ENCODE results near the gene GARIN5A. TPM values are rescaled to one million over a fixed set of nuclear protein-coding genes. Genes with fewer than 3 reads are reported as not detected.
A peak's percentile ranks its signal among the peaks of the same experiment; 100 is the strongest.

Gene GARIN5A
- total and polyA plus RNA-seq, 9 of the 15 experiments (the other 6 are each of a cell fraction or from before 2014, with no cell fraction given) = 0.10 to 0.82 (median 0.23) TPM; not detected in 2

DNA sequence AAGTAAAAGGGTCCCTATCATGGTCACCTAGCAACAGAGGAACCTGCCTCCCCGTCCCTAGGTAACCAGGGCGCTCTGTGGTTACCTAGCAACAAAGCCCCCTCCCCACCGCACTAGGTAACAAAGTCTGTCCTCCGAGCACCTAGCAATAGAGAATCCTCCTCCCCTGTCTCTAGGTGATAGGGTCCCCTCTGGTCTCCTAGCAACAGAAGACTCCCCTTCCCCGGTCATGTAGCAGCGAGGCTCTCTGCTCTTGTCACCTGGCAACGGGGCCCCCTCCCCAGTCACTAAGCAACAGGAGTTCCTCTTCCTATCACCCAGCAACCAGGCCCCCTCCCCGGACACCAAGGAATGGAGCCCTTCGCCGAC is 34.0 kb upstream of the GARIN5A start:
- in situ Hi-C loops (cut with MboI) = no loop called here
- no peaks in the 10 kb centered on the region; the same call in 2 of the 3 replicates for H3K79me2 ChIP-seq (ENCODE audit: control insufficient read depth, insufficient read depth, low read length)
- peaks cover 5 to 69% of the 10 kb centered on the region in 2 experiments; a peak in 4 of 5 replicates for H3K4me1 ChIP-seq (replicated peaks in 1 of 2; ENCODE audit: control insufficient read depth in 2 of 2, insufficient read depth in 2 of 2, low read length in 2 of 2)
- FAIRE-seq (no peak), DNase-seq (ENCODE audit: extremely low read depth in 1 of 4, low spot score in 3 of 4) (no peak), ATAC-seq (no peak)
- no peaks in the 10 kb centered on the region for H4K20me1 ChIP-seq (replicated peaks; ENCODE audit: control insufficient read depth, insufficient read depth, low read length)
- ChIA-PET CTCF (ENCODE audit: low intra/inter-chr PET ratio) (interaction anchor here (0.7 kb wide), 1 partner anchor 24 kb away, joined by 5 read pairs; no protein-coding TSS in a partner anchor), POLR2A (interaction anchor here (0.6 to 1.5 kb wide), 7 partner anchors 11 to 369 kb away, joined by 3 to 5 read pairs (median 4); no protein-coding TSS in a partner anchor)
- H3K9me3 ChIP-seq (replicated peaks; ENCODE audit: control insufficient read depth, insufficient read depth, low read depth, low read length) = no peaks in the 10 kb centered on the region
- peak overlapping the region; percentile 58 to 93 for H3K9ac ChIP-seq (ENCODE audit: insufficient read depth in 1 of 2, low read depth in 2 of 2, low read length in 2 of 2)
- intact Hi-C loops (cut with micrococcal nuclease) = no loop called here
- peak overlapping the region; percentile 88 for H2AFZ ChIP-seq (ENCODE audit: low read depth, low read length)
- H3K4me2 ChIP-seq (ENCODE audit: insufficient read depth, low read length) = peak overlapping the region; percentile 85
- peak overlapping the region; percentile 74; the same call in 2 of the 3 replicates for H3K27ac ChIP-seq (ENCODE audit: extremely low read depth, low read depth, low read length)
- peak overlapping the region; percentile 55 for H3K4me3 ChIP-seq
- 22% methylated on average over 10 of the region's 10 CpGs for WGBS (ENCODE audit: insufficient coverage, low coverage, missing lambda C conversion rate)
- H3K36me3 ChIP-seq (ENCODE audit: control insufficient read depth, insufficient read depth, low read length) = no peaks in the 10 kb centered on the region
- peaks cover 4% of the 10 kb centered on the region for H3K9me1 ChIP-seq (ENCODE audit: control insufficient read depth, insufficient read depth, low read length)
- H3K27me3 ChIP-seq (ENCODE audit: control insufficient read depth in 2 of 2, insufficient read depth in 2 of 2, low read length in 2 of 2) = no peaks in the 10 kb centered on the region
- BruUV-seq (replicated peaks) = no TSS peak
- TF ChIP-seq ZNF830 (CRISPR knock-in tag; IDR thresholded peaks at IDR 0.05) (no peak), SMARCB1 (IDR thresholded peaks at IDR 0.05; ENCODE audit: insufficient read length, low read depth) (no peak), ZNF764 (CRISPR knock-in tag; IDR thresholded peaks at IDR 0.05; ENCODE audit: low read depth) (no peak), MBD2 (IDR thresholded peaks at IDR 0.05; ENCODE audit: borderline replicate concordance, low read depth) (no peak), ETV1 (tag; conservative IDR thresholded peaks at IDR 0.05; ENCODE audit: low read depth) (no peak), STAT5A (IDR thresholded peaks at IDR 0.05; ENCODE audit: borderline replicate concordance, low read length) (no peak), CREBBP (IDR thresholded peaks at IDR 0.05; ENCODE audit: low read depth, low read length) (no peak), SAP30 (IDR thresholded peaks at IDR 0.05; ENCODE audit: borderline replicate concordance, insufficient read depth, low read depth, low read length, poor library complexity, severe bottlenecking) (no peak), HDAC1 (IDR thresholded peaks at IDR 0.05) (peak in 1 of 2 experiments; percentile 29; a peak in 1 of 4 replicates), ZBTB7A (IDR thresholded peaks at IDR 0.05; ENCODE audit: borderline replicate concordance, control insufficient read depth, low read depth, low read length) (no peak; the same call in 1 of the 2 replicates), HDAC2 (IDR thresholded peaks at IDR 0.05) (0 out of 2 replicates have a peak, but pooled peaks have one; percentile 25), SRSF1 (IDR thresholded peaks at IDR 0.05; ENCODE audit: low read depth, low read length) (no peak), CREB1 (IDR thresholded peaks at IDR 0.05) (no peak), CREB1 (CRISPR knock-in tag; IDR thresholded peaks at IDR 0.05) (no peak), POLR2B (IDR thresholded peaks at IDR 0.05; ENCODE audit: low read depth, partially characterized antibody) (peak; percentile 31), AFF4 (CRISPR knock-in tag; IDR thresholded peaks at IDR 0.05) (no peak), FOXK2 (conservative IDR thresholded peaks at IDR 0.05 in 1 of 2, IDR thresholded peaks at IDR 0.05 in 1 of 2; ENCODE audit: low read depth in 2 of 2) (no peak), ARID1B (IDR thresholded peaks at IDR 0.05) (no peak), U2AF1 (optimal IDR thresholded peaks at IDR 0.05; ENCODE audit: low read depth, low read length) (no peak)
